GM12875 (cell line): Measurements from ENCODE around the gene AGRP.
"Not testable (repeated sequence)": the region's sequence is repeated elsewhere in the genome, so short reads cannot be mapped to it uniquely, and the experiment has no call there.

Experiments
- H3K4me3 ChIP-seq: one replicate; pipeline ENCODE4 v1.5.1; 2011; ENCODE audit warnings: low read depth, low read length, control low read depth
- TF ChIP-seq, protein P1 (sequence below): IDR thresholded peaks from 2 replicates; pipeline ENCODE4 v1.5.1; 2011; ENCODE audit warnings: low read depth, mild to moderate bottlenecking, control low read depth, inconsistent platforms, low read length, moderate library complexity, borderline replicate concordance; ENCODE audit not compliant: insufficient read depth

AGRP gene

GRCh38 chr16:67517155-67517445 lies 33.8 kb upstream of the AGRP start:
- TF ChIP-seq, protein P1, sequence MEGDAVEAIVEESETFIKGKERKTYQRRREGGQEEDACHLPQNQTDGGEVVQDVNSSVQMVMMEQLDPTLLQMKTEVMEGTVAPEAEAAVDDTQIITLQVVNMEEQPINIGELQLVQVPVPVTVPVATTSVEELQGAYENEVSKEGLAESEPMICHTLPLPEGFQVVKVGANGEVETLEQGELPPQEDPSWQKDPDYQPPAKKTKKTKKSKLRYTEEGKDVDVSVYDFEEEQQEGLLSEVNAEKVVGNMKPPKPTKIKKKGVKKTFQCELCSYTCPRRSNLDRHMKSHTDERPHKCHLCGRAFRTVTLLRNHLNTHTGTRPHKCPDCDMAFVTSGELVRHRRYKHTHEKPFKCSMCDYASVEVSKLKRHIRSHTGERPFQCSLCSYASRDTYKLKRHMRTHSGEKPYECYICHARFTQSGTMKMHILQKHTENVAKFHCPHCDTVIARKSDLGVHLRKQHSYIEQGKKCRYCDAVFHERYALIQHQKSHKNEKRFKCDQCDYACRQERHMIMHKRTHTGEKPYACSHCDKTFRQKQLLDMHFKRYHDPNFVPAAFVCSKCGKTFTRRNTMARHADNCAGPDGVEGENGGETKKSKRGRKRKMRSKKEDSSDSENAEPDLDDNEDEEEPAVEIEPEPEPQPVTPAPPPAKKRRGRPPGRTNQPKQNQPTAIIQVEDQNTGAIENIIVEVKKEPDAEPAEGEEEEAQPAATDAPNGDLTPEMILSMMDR = no peak
- H3K4me3 ChIP-seq = no peak overlapping the region

- no peak overlapping the region for H3K4me3 ChIP-seq
- TF ChIP-seq, protein P1 = no peak
These were observed 33.2 kb upstream of the AGRP start for GRCh38 chr16:67516296-67517154.

- H3K4me3 ChIP-seq = no peak overlapping the region
These were observed 31.1 kb upstream of the AGRP start for GRCh38 chr16:67514382-67514828.

GRCh38 chr16:67513892-67514291 lies 30.5 kb upstream of the AGRP start:
- H3K4me3 ChIP-seq = not testable (repeated sequence)

More at GRCh38 chr16:67514382-67514828, 31.1 kb upstream of the AGRP start:
- TF ChIP-seq, protein P1 = peak; percentile 53; the same call in 1 of the 2 replicates

DNA sequence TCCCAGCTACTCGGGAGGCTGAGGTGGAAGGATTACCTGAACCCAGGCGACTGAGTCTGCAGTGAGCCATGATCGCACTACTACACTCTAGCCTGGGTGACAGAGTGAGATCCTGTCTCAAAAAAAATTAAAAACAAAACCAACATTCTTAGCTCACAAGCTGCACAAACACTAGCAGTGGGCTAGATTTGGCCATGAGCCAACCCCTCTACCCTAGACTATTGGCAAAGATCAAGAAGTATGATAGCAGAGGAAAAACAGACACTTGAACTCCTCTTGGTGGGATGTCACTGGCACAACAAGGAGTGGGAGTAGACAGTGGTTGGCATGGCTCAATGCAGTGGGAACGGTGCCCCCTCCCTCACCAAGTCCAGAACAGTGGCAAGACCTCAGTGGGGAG lies 25.7 kb upstream of the AGRP start:
- no peak overlapping the region for H3K4me3 ChIP-seq
- TF ChIP-seq, protein P1 = no peak

GRCh38 chr16:67506468-67506867 lies 23.1 kb upstream of the AGRP start:
- TF ChIP-seq, protein P1 = no peak
- H3K4me3 ChIP-seq = no peak overlapping the region

DNA sequence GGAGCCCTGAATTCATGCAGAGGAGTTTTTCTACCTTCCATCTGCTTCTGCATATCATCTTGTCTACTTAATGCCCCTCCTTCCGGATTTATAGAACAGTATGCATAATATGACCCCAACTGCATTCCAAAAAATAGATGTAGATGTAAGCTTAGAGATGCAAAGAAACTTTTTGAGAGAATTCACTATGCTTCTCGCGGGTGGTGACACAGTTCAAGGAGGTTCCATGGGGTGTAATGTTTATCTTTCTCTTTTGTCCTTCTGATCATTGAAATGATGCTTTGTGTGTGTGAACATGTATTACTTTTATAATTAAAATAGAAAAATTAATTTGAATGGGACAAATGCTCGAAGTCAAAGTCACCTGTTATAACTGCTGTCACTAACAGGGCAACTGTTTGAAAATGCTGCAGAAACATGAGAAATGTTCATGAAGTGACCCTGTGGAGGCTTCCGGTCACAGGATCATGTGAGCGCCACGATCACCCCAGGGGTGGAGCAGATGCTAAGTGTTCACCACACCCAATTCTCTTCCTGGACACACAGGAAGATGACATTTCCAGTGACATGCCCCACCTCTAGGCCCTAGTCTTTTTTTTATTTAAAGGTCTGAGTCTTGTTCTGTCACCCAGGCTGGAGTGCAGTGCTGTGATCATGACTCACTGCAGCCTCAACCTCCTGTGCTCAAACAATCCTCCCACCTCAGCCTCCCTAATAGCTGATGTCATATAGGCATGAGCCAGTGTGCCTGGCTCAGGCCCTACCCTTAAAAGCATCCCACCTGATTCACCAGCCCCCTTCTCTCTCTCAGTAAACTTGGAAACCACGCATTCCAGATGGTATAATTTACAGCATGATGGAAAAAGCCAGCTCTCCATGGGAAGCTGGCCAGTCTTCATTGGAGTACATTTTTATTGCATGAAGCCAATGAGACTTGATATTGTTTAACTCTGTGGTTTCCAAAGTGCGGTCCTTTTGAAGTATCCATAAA lies 21.0 kb upstream of the AGRP start:
- no peak overlapping the region for H3K4me3 ChIP-seq
- TF ChIP-seq, protein P1 = no peak
